WI38 (cell line): Measurements from ENCODE around the gene PGGT1B.

Experiments
- H3K4me3 ChIP-seq: 2 replicates; pipeline ENCODE4 v1.5.1; 2011; ENCODE audit warnings: low read depth, mild to moderate bottlenecking, control low read depth, low read length
- TF ChIP-seq, protein P1 (sequence below): IDR thresholded peaks from 2 replicates; pipeline ENCODE4 v1.5.1; 2012; ENCODE audit warnings: low read depth, mild to moderate bottlenecking, control low read depth, low read length

Gene PGGT1B

DNA sequence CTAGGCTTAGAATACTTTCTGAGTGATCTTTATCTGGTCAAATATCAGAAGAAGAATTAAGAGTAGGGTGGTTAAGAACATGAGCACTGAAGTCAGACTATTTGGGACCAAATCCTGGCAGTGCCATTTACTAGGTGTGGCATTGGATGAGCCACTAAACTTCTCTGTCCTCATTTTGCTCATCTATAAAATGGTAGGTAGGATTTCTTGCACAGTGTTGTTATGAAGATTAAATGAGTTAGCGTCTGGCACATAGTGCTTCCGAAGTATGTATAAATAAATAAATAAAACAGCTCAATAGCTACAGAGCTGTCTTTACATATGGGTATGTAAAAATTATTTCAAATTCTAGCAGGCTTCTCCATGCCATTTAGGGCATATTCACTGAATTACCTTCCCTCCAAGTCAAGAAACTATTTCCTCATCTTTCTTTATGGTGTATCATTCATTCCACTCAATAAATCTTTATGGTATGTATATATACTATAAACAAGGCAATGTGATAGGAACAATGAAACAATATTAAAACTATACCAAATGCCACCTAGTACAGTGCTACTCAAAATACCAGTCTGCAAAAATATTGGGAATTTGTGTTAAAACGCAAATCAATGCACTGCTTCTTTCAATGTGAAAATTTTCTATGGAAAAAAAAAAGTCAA, 9.8 kb upstream of the PGGT1B start:
- H3K4me3 ChIP-seq, result no peak overlapping the region
- TF ChIP-seq, protein P1, sequence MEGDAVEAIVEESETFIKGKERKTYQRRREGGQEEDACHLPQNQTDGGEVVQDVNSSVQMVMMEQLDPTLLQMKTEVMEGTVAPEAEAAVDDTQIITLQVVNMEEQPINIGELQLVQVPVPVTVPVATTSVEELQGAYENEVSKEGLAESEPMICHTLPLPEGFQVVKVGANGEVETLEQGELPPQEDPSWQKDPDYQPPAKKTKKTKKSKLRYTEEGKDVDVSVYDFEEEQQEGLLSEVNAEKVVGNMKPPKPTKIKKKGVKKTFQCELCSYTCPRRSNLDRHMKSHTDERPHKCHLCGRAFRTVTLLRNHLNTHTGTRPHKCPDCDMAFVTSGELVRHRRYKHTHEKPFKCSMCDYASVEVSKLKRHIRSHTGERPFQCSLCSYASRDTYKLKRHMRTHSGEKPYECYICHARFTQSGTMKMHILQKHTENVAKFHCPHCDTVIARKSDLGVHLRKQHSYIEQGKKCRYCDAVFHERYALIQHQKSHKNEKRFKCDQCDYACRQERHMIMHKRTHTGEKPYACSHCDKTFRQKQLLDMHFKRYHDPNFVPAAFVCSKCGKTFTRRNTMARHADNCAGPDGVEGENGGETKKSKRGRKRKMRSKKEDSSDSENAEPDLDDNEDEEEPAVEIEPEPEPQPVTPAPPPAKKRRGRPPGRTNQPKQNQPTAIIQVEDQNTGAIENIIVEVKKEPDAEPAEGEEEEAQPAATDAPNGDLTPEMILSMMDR, result no peak

DNA sequence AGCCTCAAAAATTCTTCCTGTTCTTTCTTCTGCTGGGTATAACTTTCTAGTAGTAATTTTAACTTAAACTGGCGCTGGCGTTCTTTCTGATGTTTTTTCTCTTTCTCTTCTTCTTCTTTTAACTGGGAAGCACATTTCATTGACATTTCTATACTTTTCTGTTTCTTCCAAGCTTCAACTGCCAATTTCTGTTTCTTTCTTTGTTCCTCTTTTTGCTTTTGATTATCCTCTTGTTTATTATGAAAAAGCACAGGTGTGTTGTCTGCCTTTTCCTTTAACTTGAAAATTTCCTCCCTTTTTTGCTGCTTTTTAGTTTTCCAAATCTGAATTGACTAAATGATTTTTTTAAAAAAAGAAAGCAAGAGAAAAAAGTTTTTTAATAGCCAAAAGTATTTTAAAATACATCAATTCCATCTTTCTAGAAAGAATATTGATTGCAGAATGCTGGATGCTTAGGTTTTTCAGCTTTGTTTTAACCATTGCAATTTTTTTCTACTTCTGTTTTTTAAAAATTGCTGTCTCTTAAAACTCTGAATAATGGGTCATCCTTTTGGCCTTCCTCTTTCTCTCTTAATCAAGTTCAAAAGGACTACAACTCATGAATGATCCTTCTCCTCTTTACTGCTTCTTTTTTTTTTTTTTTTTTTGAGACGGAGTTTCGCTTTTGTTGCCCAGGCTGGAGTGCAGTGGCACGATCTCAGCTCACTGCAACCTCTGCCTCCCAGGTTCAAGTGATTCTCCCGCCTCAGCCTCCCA, 8.8 kb upstream of the PGGT1B start:
- TF ChIP-seq, protein P1, result no peak
- no peak overlapping the region for H3K4me3 ChIP-seq

DNA sequence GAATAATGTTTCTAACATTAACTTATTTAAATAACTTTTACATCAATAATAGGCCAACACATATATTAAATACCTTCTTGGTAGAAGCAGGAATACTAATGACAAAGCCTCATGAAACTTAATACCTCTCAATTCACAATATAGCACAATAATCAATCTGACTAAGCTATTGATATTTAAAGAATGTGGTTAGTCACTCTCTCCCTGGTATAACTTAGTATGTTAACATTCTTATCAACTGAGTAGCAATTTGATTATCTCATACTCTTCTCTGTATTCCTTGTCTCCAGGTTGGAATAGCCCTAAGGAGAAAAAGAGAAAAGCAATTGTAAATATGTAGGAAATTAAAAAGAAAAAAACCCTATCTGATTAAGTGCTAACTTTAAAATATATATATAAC, 4.9 kb upstream of the PGGT1B start:
- H3K4me3 ChIP-seq, result no peak overlapping the region
- TF ChIP-seq, protein P1, result no peak

DNA sequence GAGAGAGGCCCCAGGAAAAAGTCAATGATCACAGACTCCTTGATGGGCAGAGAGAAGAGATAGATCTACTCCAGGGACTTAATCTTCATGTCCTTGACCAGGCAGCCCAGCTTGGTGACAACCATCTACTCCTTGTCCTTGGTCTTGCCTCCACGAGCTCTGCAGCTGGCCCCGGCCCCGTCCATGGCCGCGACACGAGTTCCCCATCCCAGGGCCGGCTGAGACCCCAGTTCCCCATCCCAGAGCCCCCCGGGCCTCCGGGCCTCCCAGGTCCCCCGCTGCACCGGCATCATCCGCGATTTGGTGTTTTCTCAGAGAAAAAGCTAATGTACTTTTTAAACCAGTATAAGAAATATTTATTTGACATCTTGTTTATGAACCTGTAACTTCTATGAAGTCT, 2.5 kb upstream of the PGGT1B start:
- TF ChIP-seq, protein P1, result no peak
- H3K4me3 ChIP-seq, result no peak overlapping the region

DNA sequence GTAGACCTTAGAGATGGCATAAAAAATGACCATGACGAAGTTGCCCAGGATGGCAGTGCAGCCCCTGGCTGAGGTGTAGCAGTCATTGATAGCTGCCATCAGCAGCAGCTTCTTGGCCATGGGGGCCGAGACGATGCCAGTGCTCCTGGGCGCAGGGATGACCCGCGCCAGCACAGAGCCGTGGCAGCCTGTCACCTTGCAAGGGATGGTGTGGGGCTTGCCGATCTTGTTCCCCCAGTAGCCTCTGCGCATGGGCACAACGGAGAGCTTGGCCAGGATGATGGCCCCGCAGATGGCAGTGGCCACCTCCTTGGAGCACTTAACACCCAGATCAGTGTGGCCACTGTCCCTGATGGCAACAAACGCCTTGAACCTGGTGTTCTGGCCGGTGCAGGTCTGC, 2.1 kb upstream of the PGGT1B start:
- TF ChIP-seq, protein P1, result no peak
- no peak overlapping the region for H3K4me3 ChIP-seq

DNA sequence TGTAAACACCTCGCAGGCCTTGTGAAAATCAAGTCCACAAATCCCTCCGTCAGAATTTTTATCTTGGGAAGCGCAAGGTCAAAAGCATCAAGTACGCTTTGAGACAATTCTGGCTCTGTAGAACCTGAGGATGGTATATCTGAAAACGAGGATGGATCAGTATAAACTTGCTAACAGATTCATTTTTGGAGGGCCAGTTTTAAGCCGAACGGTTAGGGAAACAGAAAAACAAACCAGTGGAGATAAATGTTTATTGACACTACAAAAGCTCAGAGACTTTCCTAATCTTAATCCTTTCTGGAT, 352 bp upstream of the PGGT1B start:
- peak overlapping the region; percentile 89 for H3K4me3 ChIP-seq
- TF ChIP-seq, protein P1, result no peak

DNA sequence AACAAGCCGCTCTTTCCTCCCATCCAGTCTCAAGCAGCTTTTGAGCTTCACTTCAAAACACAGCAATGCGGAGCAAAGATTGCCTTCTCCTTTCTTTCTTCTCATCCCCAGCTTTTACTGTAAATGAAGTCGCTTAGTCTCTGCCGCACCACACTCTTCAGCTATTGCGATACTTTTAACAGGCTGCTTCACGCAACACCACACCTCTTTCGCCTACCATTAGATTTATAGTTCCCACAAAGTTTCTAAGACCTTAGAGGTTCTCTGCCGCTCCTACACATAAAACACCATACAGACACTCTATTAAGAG, 711 bp downstream of the PGGT1B start:
- TF ChIP-seq, protein P1, result no peak
- peak overlapping the region; percentile 89 for H3K4me3 ChIP-seq
